KG1 (cell line): ENCODE results near the gene LRPPRC.
A peak's percentile ranks its signal among the peaks of the same experiment; 100 is the strongest.
"Not testable (repeated sequence)": the region's sequence is repeated elsewhere in the genome, so short reads cannot be mapped to it uniquely, and the experiment has no call there.

Source experiments
- DNase-seq: peaks from one replicate; lab custom pipeline; 2025; lab: John Stamatoyannopoulos, UW

The LRPPRC gene

GRCh38 chr2:43995733-43996533 lies at the start of gene LRPPRC:
TSS of gene LRPPRC (minus strand) at chr2:43995989. CDS start at chr2:43995947, 42 bp downstream.
- DNase-seq: peak; percentile 94

- no peak for DNase-seq
These were observed 49.3 kb upstream of the LRPPRC start for GRCh38 chr2:44045061-44045460.

- peak; percentile 87 for DNase-seq
These were observed 48.5 kb upstream of the LRPPRC start for GRCh38 chr2:44044281-44044720.

- no peak for DNase-seq
These were observed 44.6 kb upstream of the LRPPRC start for GRCh38 chr2:44040365-44040764.

- no peak for DNase-seq
These were observed 42.5 kb upstream of the LRPPRC start for GRCh38 chr2:44038277-44038676.

- DNase-seq: no peak
These were observed 41.4 kb upstream of the LRPPRC start for GRCh38 chr2:44037221-44037620.

- DNase-seq: no peak
These were observed 38.2 kb upstream of the LRPPRC start for GRCh38 chr2:44033947-44034346.

GRCh38 chr2:44027076-44027475 lies 31.3 kb upstream of the LRPPRC start:
- DNase-seq: not testable (repeated sequence)

GRCh38 chr2:44016282-44016681 lies 20.5 kb upstream of the LRPPRC start:
- no peak for DNase-seq

- no peak for DNase-seq
These were observed 19.4 kb upstream of the LRPPRC start for GRCh38 chr2:44015239-44015638.

- DNase-seq: not testable (repeated sequence)
These were observed 17.4 kb upstream of the LRPPRC start for GRCh38 chr2:44013205-44013604.

GRCh38 chr2:44010266-44010665 lies 14.5 kb upstream of the LRPPRC start:
- no peak for DNase-seq

GRCh38 chr2:44009136-44009735 lies 13.4 kb upstream of the LRPPRC start:
- DNase-seq: no peak

- no peak for DNase-seq
These were observed 10.1 kb upstream of the LRPPRC start for GRCh38 chr2:44005846-44006245.

GRCh38 chr2:44004735-44005602 lies 9.2 kb upstream of the LRPPRC start:
- DNase-seq: no peak

- DNase-seq: no peak
These were observed 5.9 kb upstream of the LRPPRC start for GRCh38 chr2:44001716-44002115.

GRCh38 chr2:43998263-43998662 lies 2.5 kb upstream of the LRPPRC start:
- DNase-seq: no peak

GRCh38 chr2:43993437-43993836 lies 2.4 kb downstream of the LRPPRC start:
- no peak for DNase-seq

GRCh38 chr2:43989545-43989944 lies 6.2 kb downstream of the LRPPRC start:
- DNase-seq: no peak

- DNase-seq: no peak
These were observed 9.2 kb downstream of the LRPPRC start for GRCh38 chr2:43986600-43986999.

- DNase-seq: no peak
These were observed 10.4 kb downstream of the LRPPRC start for GRCh38 chr2:43985359-43985758.

GRCh38 chr2:43984533-43984932 lies 11.3 kb downstream of the LRPPRC start:
- DNase-seq: no peak

- no peak for DNase-seq
These were observed 14.9 kb downstream of the LRPPRC start for GRCh38 chr2:43980902-43981301.
